ENCODE results near the gene SPRY4. TPM values are rescaled to one million over a fixed set of nuclear protein-coding genes. Genes with fewer than 3 reads are reported as not detected.

The SPRY4 gene
- total and polyA plus RNA-seq, 2 of the 4 experiments (the other 2 are of a cell fraction): 8.4 to 21.0 TPM

- DNase-seq (no peak), ATAC-seq (ENCODE audit: low read depth) (no peak)
- no peak overlapping the region for H2BK120ac ChIP-seq (ENCODE audit: low read depth, low read length)
- no peak overlapping the region for H3K4me3 ChIP-seq (ENCODE audit: insufficient read depth, low read depth, low read length)
- H4K91ac ChIP-seq (ENCODE audit: insufficient read depth, low read depth, low read length): no peak overlapping the region
- H2AK9ac ChIP-seq (replicated peaks; ENCODE audit: low read depth, low read length, poor library complexity): no peak overlapping the region
- H2BK20ac ChIP-seq (ENCODE audit: low read depth, low read length): no peak overlapping the region
- in situ Hi-C loops (cut with MboI; ENCODE audit: low sequenced_read_pairs): no loop called here
- ChIA-PET CTCF (no interaction called here), POLR2A (ENCODE audit: unreplicated experiment) (no interaction called here)
- no peak overlapping the region for H2BK15ac ChIP-seq (ENCODE audit: low read depth, low read length)
- H3K27ac ChIP-seq (ENCODE audit: insufficient read depth, low read length): no peak overlapping the region
- H2BK5ac ChIP-seq (ENCODE audit: low read depth, low read length, poor library complexity, severe bottlenecking): no peak overlapping the region
- no peak overlapping the region for H4K5ac ChIP-seq (ENCODE audit: low read depth, low read length)
- no peak overlapping the region for H3K18ac ChIP-seq (ENCODE audit: low read depth, low read length)
- no peak overlapping the region; a peak in 1 of 4 replicates for H4K8ac ChIP-seq (ENCODE audit: low read depth in 2 of 2, low read length in 2 of 2)
- TF ChIP-seq MAFK (IDR thresholded peaks at IDR 0.05; ENCODE audit: low read depth, low read length): no peak
- no peak for TF ChIP-seq CEBPB (IDR thresholded peaks at IDR 0.05; ENCODE audit: low read depth, low read length)
- no peak for TF ChIP-seq BHLHE40 (IDR thresholded peaks at IDR 0.05; ENCODE audit: low read depth, low read length)
- TF ChIP-seq RCOR1 (IDR thresholded peaks at IDR 0.05; ENCODE audit: insufficient replicate concordance, low read length): no peak
- TF ChIP-seq RAD21 (IDR thresholded peaks at IDR 0.05; ENCODE audit: low read length): no peak
- TF ChIP-seq MAZ (IDR thresholded peaks at IDR 0.05; ENCODE audit: borderline replicate concordance, low read depth, low read length): no peak
- TF ChIP-seq NFE2L2 (IDR thresholded peaks at IDR 0.05; ENCODE audit: low read depth, low read length): no peak
- no peak for TF ChIP-seq SMC3 (IDR thresholded peaks at IDR 0.05; ENCODE audit: low read depth, low read length)
- no peak for TF ChIP-seq CHD1 (IDR thresholded peaks at IDR 0.05; ENCODE audit: low read depth, low read length)
- no peak for TF ChIP-seq RFX5 (IDR thresholded peaks at IDR 0.05; ENCODE audit: low read depth, low read length)
- TF ChIP-seq, protein P1, sequence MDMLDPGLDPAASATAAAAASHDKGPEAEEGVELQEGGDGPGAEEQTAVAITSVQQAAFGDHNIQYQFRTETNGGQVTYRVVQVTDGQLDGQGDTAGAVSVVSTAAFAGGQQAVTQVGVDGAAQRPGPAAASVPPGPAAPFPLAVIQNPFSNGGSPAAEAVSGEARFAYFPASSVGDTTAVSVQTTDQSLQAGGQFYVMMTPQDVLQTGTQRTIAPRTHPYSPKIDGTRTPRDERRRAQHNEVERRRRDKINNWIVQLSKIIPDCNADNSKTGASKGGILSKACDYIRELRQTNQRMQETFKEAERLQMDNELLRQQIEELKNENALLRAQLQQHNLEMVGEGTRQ (IDR thresholded peaks at IDR 0.05; ENCODE audit: low read depth, low read length): no peak
- TF ChIP-seq MXI1 (IDR thresholded peaks at IDR 0.05; ENCODE audit: borderline replicate concordance, low read depth, low read length): no peak
- TF ChIP-seq ELK1 (IDR thresholded peaks at IDR 0.05; ENCODE audit: borderline replicate concordance, low read depth, low read length): no peak
- no peak for TF ChIP-seq FOS (IDR thresholded peaks at IDR 0.05; ENCODE audit: low read depth, low read length)
- TF ChIP-seq POLR2A (IDR thresholded peaks at IDR 0.05; ENCODE audit: low read depth, low read length): no peak
- TF ChIP-seq, protein P2, sequence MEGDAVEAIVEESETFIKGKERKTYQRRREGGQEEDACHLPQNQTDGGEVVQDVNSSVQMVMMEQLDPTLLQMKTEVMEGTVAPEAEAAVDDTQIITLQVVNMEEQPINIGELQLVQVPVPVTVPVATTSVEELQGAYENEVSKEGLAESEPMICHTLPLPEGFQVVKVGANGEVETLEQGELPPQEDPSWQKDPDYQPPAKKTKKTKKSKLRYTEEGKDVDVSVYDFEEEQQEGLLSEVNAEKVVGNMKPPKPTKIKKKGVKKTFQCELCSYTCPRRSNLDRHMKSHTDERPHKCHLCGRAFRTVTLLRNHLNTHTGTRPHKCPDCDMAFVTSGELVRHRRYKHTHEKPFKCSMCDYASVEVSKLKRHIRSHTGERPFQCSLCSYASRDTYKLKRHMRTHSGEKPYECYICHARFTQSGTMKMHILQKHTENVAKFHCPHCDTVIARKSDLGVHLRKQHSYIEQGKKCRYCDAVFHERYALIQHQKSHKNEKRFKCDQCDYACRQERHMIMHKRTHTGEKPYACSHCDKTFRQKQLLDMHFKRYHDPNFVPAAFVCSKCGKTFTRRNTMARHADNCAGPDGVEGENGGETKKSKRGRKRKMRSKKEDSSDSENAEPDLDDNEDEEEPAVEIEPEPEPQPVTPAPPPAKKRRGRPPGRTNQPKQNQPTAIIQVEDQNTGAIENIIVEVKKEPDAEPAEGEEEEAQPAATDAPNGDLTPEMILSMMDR (conservative IDR thresholded peaks at IDR 0.05; ENCODE audit: low read depth, low read length): no peak
- H2AFZ ChIP-seq (replicated peaks; ENCODE audit: low read length, poor library complexity): no peak overlapping the region
- H3K9ac ChIP-seq (ENCODE audit: low read depth, low read length): no peak overlapping the region
- 0 out of 2 replicates have a peak overlapping the region, but pooled peaks have one; percentile 5 for H2AK5ac ChIP-seq (ENCODE audit: low read depth, low read length)
- dilution Hi-C loops (cut with HindIII; ENCODE audit: low sequenced_read_pairs, unreplicated experiment): no loop called here
- H3K9me1 ChIP-seq (ENCODE audit: insufficient read depth, low read length): peaks cover 29% of the 10 kb centered on the region
- peaks cover 42% of the 10 kb centered on the region for H3K36me3 ChIP-seq (ENCODE audit: control insufficient read depth, insufficient read depth, low read length)
- H3K9me3 ChIP-seq (ENCODE audit: control insufficient read depth, insufficient read depth, low read length): no peaks in the 10 kb centered on the region
- peaks cover 24% of the 10 kb centered on the region for H3K4me1 ChIP-seq (ENCODE audit: control insufficient read depth, insufficient read depth, low read length)
- peaks cover 15 to 61% of the 10 kb centered on the region in 2 experiments; a peak in 3 of 4 replicates for H3K79me1 ChIP-seq (ENCODE audit: low read depth in 1 of 2, low read length in 2 of 2)
- no peak overlapping the region for H3K4ac ChIP-seq (ENCODE audit: low read depth, low read length)
- no peak overlapping the region for H3K14ac ChIP-seq (replicated peaks; ENCODE audit: low read depth, low read length)
- intact Hi-C loops (cut with micrococcal nuclease): no loop called here
- BruUV-seq (replicated peaks): no TSS peak
- whole genome bisulfite sequencing, 2 experiments (ENCODE audit: extremely low coverage in 2 of 2, insufficient read length in 1 of 2): no CpG with 5 or more reads among the region's 4 CpGs
- 0 out of 2 replicates have a peak overlapping the region, but pooled peaks have one; percentile 25 for H3K23ac ChIP-seq (ENCODE audit: low read depth, low read length)
- no peak overlapping the region for H3K4me2 ChIP-seq (ENCODE audit: low read depth, low read length)
- no peaks in the 10 kb centered on the region for H3K27me3 ChIP-seq (ENCODE audit: control insufficient read depth, insufficient read depth, low read length)
- no peak overlapping the region for H3K56ac ChIP-seq (ENCODE audit: extremely low read depth, insufficient read depth, low read length)
- H4K20me1 ChIP-seq (ENCODE audit: insufficient read depth, low read length): peaks cover 95% of the 10 kb centered on the region
These were observed 11.1 kb downstream of the SPRY4 start for GRCh38 chr5:142313682-142314081.

Data from IMR-90 (cell line).